ENCODE measurements around the gene FERMT2. TPM values are rescaled to one million over a fixed set of nuclear protein-coding genes. Genes with fewer than 3 reads are reported as not detected.

FERMT2 gene
- 100 to 1,000 TPM in 1 of 4 donors, 10 to 100 TPM in 3; 38.6 to 186 (median 62.7) TPM for total RNA-seq

GRCh38 chr14:52950898-52951680 lies at the start of gene FERMT2:
FERMT2 (minus strand) TSS chr14:52951050; CDS start chr14:52950568, 482 bp downstream.
- TF ChIP-seq POLR2A (IDR thresholded peaks at IDR 0.05) (no peak), POLR2AphosphoS5 (IDR thresholded peaks at IDR 0.05) (peak; percentile 65 to 85 (median 75))
- Histone ChIP-seq H3K4me3 (peak within 1 kb of the TSS; percentile 60 to 96 (median 74)), H3K4me1 (peaks cover 0 to 38% (median 10%) of the 10 kb centered on the region in 4 donors), H3K27me3 (peaks cover 54% of the 10 kb centered on the region), H3K9me3 (no peaks in the 10 kb centered on the region), H3K36me3 (no peaks in the 10 kb centered on the region), H3K27ac (peak within 1 kb of the TSS; percentile 94 to 96 (median 94))
- peak; percentile 76 for DNase-seq
- in situ Hi-C loops (cut with MboI; ENCODE audit: low pct_ligation_motif_present in 1 of 4, low pct_unique_long_range_greater_than_20kb in 1 of 4, low sequenced_read_pairs in 3 of 4): loop anchor here in 1 of 4 donors (10.0 kb wide), 1 partner anchor 126 kb away; no protein-coding TSS in a partner anchor
- intact Hi-C loops (cut with DNase I; ENCODE audit: low total_unique reads): no loop called here
- WGBS, 2 donors (ENCODE audit: low coverage in 1 of 2): 3% methylated on average over 32 of the region's 95 CpGs; no CpG with 5 or more reads in 1 of the 2 donors

- Histone ChIP-seq H3K4me1 (peaks cover 0 to 4% (median 0%) of the 10 kb centered on the region in 4 donors), H3K36me3 (no peaks in the 10 kb centered on the region), H3K27ac (peak overlapping the region; percentile 28 to 56 (median 46)), H3K4me3 (no peak overlapping the region), H3K27me3 (no peaks in the 10 kb centered on the region), H3K9me3 (no peaks in the 10 kb centered on the region)
- TF ChIP-seq CTCF (IDR thresholded peaks at IDR 0.05) (no peak), POLR2AphosphoS5 (IDR thresholded peaks at IDR 0.05) (no peak), EP300 (IDR thresholded peaks at IDR 0.05; ENCODE audit: low read depth) (no peak), POLR2A (IDR thresholded peaks at IDR 0.05) (no peak)
- no peak for DNase-seq
- in situ Hi-C loops (cut with MboI; ENCODE audit: low pct_ligation_motif_present in 1 of 4, low pct_unique_long_range_greater_than_20kb in 1 of 4, low sequenced_read_pairs in 3 of 4): no loop called here
- intact Hi-C loops (cut with DNase I; ENCODE audit: low total_unique reads): no loop called here
- 75 to 76% methylated on average over 4 to 6 of the region's 6 CpGs for WGBS, 2 donors (ENCODE audit: low coverage in 1 of 2)
Observed at GRCh38 chr14:52998376-52999015, 47.6 kb upstream of the FERMT2 start.

- Histone ChIP-seq H3K4me3 (no peak overlapping the region), H3K4me1 (peaks cover 0 to 4% (median 0%) of the 10 kb centered on the region in 4 donors), H3K27ac (no peak overlapping the region), H3K27me3 (no peaks in the 10 kb centered on the region), H3K9me3 (no peaks in the 10 kb centered on the region), H3K36me3 (no peaks in the 10 kb centered on the region)
- intact Hi-C loops (cut with DNase I; ENCODE audit: low total_unique reads) (no loop called here), in situ Hi-C loops (cut with MboI; ENCODE audit: low pct_ligation_motif_present in 1 of 4, low pct_unique_long_range_greater_than_20kb in 1 of 4, low sequenced_read_pairs in 3 of 4) (no loop called here)
- no peak for DNase-seq
- TF ChIP-seq CTCF (IDR thresholded peaks at IDR 0.05): no peak
- TF ChIP-seq EP300 (IDR thresholded peaks at IDR 0.05; ENCODE audit: low read depth): no peak
- TF ChIP-seq POLR2A (IDR thresholded peaks at IDR 0.05): no peak
- TF ChIP-seq POLR2AphosphoS5 (IDR thresholded peaks at IDR 0.05): no peak
- 91 to 100% methylated on average over 2 of the region's 2 CpGs for WGBS, 2 donors (ENCODE audit: low coverage in 1 of 2)
Observed at GRCh38 chr14:52996493-52996892, 45.6 kb upstream of the FERMT2 start.

GRCh38 chr14:52995998-52996397 lies 45.1 kb upstream of the FERMT2 start:
- no peak for DNase-seq
- no peak overlapping the region for H3K4me3 ChIP-seq
- no peaks in the 10 kb centered on the region for H3K27me3 ChIP-seq
- WGBS, 2 donors (ENCODE audit: low coverage in 1 of 2): 40 to 77% methylated on average over 1 of the region's 1 CpG
- peaks cover 0 to 4% (median 0%) of the 10 kb centered on the region in 4 donors for H3K4me1 ChIP-seq
- H3K36me3 ChIP-seq: no peaks in the 10 kb centered on the region
- H3K9me3 ChIP-seq: no peaks in the 10 kb centered on the region
- intact Hi-C loops (cut with DNase I; ENCODE audit: low total_unique reads) (no loop called here), in situ Hi-C loops (cut with MboI; ENCODE audit: low pct_ligation_motif_present in 1 of 4, low pct_unique_long_range_greater_than_20kb in 1 of 4, low sequenced_read_pairs in 3 of 4) (no loop called here)
- no peak overlapping the region for H3K27ac ChIP-seq
- TF ChIP-seq CTCF (IDR thresholded peaks at IDR 0.05) (no peak), EP300 (IDR thresholded peaks at IDR 0.05; ENCODE audit: low read depth) (no peak), POLR2A (IDR thresholded peaks at IDR 0.05) (no peak), POLR2AphosphoS5 (IDR thresholded peaks at IDR 0.05) (no peak)

All from transverse colon (tissue), 4 donors.